ENCODE measurements around the gene TYRP1.
A peak's percentile ranks its signal among the peaks of the same experiment; 100 is the strongest.

Gene TYRP1

DNA sequence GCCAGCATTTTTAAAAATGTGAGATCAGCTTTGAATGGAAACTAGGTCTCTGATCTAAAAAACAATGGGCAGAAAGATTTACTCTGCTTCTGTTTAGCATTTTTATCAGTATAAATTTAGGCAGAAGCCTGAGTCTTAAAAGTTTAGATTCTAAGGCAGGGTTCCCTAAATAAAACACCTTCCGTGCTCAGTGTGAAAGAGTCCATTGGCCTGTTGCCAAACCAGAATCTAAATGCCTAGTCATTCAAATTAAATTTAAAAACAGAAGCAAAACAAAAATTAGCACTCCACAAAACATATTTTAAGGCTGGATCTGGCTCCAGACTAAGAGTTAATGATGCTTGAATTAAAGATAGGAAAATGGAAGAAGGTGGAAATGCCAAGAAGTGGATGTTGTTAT is 4.5 kb downstream of the TYRP1 start:
- DNase-seq (ENCODE audit: low spot score) = no peak

DNA sequence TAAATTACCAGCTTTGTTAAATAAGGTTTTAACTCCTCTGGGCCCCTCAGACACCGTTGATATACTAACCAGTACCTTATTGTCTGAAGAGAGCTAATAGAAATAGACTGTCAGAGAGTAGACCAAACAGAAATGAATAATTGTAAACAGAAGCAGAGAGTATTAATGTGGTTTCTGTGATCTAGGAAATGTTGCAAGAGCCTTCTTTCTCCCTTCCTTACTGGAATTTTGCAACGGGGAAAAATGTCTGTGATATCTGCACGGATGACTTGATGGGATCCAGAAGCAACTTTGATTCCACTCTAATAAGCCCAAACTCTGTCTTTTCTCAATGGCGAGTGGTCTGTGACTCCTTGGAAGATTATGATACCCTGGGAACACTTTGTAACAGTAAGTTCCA is 5.1 kb downstream of the TYRP1 start:
- DNase-seq (ENCODE audit: low spot score) = no peak

DNA sequence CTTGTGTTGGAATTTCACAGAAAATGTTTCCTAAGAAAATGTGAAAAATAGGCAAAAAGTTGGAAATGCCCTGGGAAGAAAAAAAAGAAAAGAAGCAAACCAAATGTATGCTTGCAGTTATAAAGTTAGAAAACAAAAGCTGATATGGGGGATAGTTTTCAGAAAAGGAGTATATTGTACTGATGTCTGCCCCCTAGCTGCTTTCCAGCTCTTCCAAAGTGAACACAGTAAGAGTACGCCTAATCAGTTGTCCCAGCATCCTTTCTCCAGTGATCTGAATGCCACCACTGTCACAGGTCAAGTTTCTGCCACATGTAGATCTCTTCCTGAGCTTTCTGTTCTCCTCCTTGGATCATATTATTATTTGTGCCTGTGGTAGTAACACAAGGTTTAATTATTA is 5.8 kb downstream of the TYRP1 start:
- DNase-seq (ENCODE audit: low spot score) = no peak

DNA sequence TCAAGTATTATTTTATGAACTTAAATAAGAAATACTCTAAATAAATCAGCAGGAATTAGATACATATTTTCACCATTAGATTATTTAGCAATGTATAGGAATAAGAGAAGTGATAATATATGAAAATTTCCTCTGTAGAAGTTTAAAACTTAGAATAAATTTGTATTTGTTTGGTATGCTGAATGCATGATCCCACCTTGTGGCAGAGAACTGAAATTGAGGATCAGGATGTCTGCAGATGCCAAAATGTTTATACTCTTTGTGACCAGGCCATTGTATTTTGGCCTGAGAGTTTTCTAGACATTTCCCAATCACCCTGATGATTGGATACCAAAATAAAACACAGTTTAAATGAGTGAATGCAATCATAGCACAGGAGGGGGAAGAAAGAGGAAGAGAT is 6.3 kb downstream of the TYRP1 start:
- no peak for DNase-seq (ENCODE audit: low spot score)

DNA sequence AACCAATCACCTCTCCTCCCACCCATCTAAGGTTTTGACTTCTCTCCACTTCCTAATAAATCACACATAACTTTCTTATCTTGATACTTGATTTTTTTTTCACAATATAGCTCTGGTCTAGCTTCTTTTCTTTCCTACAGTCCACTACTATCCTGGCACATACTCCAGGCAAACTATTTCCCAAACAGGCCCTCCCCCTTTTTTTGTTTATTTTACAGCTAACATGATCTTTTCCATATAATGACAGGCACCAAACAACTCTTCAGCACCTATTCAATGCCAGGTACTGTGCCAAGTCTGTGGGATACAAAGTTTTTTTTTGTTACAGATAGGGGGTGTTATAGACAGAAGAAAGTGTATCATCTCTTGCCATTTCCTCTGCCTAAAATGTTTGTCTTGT is 7.9 kb downstream of the TYRP1 start:
- no peak for DNase-seq (ENCODE audit: low spot score)

DNA sequence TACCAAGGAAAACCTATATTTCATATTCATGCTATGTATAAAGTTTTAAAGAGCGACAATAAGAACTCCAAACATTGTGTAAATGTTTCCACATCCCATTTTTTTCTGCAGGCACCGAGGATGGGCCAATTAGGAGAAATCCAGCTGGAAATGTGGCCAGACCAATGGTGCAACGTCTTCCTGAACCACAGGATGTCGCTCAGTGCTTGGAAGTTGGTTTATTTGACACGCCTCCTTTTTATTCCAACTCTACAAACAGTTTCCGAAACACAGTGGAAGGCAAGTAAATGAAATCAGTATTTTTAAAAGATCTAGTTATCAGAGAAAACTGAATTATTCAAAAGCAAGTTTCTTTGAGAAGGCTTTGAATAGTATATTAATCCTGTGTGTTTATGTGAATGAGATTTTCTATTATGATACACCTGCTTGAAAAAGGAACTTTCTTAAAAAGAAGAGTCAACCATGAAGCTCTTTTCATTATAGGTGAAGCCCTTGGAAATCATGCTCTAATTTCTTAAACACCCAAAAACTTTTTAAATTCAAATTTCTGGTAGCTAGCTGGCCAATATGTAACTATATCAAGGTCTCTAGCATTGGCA is 9.1 kb downstream of the TYRP1 start:
- DNase-seq (ENCODE audit: low spot score) = peak; percentile 59

DNA sequence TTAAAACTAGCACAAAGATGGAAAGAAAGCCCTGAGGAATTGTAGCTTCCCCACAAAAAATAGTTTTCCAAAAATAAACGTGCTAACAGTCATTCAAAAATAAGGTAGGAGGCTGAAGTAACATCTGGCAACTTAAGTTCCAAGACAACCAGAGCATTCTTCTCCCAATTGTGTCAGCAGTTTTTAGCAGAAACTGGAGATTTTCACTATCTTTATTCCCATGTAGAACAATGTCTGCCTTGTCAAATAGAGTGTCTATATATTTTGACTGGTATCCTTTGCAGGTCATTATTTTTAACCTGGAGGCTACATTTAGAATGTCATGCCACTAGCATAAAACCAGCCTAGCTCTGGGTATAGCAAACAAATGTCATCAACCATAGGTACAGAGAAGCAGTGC is 10.8 kb downstream of the TYRP1 start:
- no peak for DNase-seq (ENCODE audit: low spot score)

DNA sequence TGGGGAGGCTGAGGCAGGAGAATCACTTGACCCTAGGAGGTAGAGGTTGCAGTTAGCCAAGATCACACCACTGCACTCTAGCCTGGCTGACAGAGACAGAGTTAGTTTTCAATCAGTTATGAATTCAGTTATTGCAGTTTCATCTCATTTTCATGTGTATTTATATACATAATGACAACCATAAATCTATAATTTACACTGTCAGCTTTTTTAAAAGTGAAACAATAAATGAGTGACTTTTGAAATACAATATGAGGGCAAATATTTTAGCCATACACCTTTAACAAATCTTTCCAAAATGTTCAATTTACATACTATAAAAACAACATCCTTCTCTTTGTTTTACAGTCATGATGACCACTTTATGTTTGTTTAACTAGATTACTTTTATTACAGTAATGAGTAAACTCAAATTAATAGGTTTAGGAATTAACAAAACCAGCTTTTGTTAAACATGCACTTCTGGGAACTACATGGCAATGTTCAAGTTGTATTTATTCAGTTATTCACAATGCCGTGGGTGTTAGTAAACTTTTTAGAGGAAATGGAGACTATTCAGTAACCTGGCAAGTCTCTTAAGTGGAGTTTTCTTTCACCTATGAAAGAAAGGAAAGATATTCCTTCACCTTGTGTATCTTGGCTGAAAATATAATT is 12.7 kb downstream of the TYRP1 start:
- DNase-seq (ENCODE audit: low spot score) = no peak

DNA sequence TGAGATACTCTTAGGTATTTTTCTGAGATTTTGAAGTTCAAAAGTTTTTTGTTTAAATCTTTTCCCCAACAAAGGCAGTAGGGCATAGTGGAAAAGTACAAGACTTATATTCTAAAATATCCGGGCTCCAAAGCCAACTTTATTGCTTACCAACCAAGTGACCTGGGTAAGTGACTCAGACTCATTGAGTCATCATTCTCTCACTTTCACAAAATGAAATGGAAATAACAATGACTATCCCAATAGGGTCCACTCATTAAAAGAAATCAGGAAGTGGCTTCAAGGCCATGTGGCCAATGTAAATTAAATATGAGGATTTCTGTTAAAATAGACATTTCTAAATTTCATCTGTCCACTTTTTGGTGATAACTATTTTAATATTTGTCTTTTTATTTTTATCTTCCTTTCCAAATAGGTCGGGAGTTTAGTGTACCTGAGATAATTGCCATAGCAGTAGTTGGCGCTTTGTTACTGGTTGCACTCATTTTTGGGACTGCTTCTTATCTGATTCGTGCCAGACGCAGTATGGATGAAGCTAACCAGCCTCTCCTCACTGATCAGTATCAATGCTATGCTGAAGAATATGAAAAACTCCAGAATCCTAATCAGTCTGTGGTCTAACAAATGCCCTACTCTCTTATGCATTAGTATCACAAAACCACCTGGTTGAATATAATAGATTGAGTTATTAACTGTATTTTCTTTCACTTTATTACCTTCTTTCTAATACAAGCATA is 15.5 kb downstream of the TYRP1 start:
- no peak for DNase-seq (ENCODE audit: low spot score)

DNA sequence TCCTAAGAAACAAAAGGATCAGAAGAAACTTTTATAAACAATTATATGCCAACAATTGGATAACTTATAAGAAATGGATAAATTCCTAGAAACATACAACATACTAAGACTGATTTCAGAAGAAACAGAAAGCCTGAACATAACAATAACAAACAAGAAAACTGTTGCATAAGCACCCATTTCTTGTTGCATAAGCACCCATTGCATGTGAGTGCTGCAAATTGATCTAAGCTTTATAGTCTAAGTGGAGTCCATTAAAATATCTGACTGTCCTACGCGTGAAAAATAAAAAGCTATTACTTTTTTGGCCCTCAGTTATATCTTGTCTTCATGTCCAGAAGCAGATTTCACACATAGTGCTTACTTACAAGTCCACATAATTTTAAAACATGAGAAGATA is 19.3 kb downstream of the TYRP1 start:
- no peak for DNase-seq (ENCODE audit: low spot score)

DNA sequence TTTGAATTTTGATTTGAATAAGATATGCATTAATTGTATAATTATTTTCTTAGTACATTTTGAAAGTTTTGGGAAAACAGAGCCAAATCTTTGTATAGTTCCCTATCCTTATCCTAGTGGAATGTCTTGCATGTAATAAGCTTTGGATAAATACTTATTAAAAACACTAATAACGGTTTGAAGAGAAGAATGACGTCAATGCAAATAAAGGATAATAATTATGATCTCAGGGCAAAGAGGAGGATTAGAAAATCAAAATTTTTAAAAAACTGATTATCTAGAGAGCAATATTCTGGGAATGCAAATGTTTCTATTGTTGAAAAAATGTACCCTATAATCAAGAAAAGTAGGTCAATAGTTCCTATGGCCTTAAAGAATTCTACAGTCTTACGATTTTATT is 22.1 kb downstream of the TYRP1 start:
- DNase-seq (ENCODE audit: low spot score) = no peak

DNA sequence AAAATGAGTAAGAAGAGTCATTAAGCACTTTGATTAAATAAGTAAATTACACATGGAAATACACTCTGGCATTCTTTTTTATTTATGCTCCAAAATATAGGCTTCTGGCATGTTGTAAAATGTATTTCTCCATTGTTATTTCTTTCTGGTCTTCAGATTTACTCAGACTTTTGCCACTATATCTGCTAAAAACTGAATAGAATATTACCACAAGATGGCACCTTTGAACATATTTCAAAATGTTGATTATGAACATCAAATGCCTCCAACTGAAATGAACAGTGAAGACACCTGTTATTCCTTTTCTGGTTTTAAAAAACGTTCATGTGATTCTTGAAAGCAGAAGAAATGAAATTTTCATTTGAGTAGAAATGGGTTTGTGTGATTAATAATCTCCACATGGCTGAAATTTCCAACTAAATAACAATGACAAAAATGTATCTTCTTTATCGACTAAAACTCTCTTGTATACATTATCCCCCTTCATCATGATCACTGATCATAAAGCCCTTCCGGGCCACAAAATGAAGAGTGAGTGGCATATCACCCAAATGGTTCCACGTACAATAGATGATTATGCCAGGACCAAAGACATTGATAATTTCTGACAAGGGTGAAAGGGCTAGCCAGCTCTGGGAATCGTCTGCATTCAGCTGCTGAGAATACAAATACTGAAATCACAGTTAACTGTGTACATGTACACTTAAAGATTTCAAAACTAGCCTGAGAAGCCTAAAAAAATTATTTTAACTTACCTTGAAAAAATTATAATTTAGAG is 23.8 kb downstream of the TYRP1 start:
- DNase-seq (ENCODE audit: low spot score) = no peak

DNA sequence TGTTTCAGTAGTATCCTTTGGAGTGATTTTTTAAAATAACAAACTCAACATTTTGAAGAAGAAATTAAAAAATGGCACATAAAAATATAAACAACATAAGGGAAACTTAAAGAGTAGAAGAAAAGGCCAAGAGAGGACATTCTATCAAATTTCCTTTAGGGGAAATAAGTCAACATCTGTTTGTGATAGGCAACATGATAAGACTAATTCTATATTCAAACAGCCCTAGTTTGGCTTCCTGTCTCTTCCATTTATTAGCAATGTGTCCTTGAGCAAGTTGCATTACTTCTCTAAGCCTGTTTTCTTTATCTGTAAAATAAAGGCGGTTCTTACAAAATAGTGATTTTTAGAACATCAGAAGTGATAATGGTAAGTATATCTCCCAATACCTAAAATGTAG is 24.7 kb downstream of the TYRP1 start:
- no peak for DNase-seq (ENCODE audit: low spot score)

DNA sequence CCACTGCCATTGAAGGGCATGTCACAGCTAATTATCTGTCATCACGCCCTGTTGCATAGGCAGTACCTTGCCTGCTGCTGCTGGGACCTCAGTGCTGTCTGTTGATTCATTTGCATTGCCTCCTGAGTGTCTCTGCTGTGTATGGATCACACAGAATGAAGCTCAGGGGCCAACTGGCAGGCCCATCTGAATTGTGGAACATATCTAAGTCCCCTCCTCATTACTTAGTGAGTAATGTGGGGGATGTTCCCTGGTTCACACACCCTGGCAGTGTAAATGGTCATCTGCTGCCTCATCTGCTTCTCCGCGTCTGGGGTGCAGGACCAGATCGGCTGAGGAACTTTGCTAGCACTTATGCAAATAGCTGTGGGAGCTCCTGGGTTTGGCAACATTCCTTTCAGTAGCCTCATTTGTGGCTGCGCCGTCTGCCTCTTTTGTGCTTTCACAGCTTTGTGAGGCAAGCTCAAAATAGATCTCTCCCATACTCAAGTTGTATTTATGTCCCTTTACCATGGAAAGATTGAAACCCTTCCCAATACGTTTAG is 25.4 kb downstream of the TYRP1 start:
- no peak for DNase-seq (ENCODE audit: low spot score)

DNA sequence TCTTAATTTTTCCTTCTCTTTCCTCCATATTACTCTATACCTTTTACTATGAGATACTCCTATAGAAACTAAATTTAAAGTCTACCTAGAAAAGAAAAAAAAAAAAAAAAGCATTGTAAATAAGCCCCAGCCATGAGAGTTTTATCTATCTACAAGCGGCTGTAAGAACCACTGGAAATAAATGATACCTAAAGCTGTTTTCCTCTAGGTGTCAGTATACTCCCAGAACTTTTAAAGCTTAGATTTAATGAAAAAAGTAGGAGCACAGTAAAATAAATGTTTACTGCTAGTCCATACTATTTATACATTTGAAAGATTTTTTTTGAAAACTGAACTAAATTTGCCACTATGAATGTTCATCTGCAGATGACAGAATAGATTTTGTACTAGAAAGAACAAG is 26.2 kb downstream of the TYRP1 start:
- DNase-seq (ENCODE audit: low spot score) = no peak

DNA sequence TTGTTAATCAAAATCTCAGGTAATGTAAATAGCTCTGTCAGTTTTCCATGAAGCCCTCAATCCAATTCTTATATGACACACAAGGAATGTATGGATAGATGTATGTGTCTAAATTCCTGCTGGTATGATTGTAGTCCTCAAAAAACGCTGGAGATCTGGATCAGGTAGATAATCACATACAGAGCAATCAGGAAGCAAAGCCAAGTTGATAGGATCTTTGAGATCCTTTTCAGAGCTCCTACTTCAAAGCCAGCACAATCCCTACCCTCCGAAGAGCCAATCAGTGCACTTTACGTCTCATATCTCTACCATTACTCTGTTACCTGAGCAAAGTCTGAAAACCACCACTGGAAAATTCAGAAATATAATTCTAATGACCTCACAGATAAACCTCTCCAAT is 27.4 kb downstream of the TYRP1 start:
- DNase-seq (ENCODE audit: low spot score) = no peak

DNA sequence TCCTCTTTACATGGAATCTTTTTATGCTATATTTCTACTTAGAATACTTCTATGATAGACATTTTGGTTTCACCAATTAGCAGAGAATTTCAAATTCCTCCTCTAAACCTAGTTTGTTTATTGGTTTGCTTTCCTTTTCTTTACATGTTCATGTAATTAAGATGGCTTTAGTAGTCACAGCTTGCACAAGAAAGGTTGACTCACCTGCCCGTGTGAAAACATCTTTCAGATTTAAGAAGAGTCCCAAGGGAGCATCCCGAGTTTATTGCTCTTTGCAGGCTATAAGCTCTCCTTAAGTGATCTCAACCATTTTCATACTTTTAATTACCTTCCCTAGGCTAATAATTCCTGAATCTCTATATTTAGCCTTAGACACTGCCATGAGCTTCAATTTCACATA is 28.9 kb downstream of the TYRP1 start:
- no peak for DNase-seq (ENCODE audit: low spot score)

DNA sequence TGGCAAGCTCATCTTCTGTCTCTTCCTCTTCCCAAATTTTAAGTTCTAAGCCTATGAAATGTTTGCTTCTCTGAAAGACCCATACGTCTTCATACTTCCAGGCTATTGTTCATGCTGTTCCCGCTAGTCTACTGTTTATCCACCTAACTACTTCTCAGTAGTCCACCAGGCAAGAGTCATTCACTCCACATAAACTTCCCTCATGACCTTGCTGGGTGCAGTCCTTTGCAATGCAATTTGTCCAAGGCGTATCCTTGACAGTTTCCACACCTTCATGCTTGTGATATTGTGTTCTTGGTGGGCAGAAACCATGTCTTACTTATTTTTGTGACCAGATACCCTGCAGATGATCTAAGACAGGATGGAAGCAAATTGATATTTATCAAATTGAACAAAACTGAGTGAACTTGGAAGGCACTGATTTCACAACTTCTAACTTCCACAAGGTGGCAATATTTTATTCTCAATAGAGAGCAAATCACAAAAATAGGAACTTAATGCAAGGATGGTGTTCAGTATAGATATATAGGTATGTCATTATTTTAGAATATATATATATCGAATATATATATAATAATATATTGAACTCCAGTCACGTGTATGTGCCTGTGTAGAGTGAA is 30.3 kb downstream of the TYRP1 start:
- DNase-seq (ENCODE audit: low spot score) = no peak

DNA sequence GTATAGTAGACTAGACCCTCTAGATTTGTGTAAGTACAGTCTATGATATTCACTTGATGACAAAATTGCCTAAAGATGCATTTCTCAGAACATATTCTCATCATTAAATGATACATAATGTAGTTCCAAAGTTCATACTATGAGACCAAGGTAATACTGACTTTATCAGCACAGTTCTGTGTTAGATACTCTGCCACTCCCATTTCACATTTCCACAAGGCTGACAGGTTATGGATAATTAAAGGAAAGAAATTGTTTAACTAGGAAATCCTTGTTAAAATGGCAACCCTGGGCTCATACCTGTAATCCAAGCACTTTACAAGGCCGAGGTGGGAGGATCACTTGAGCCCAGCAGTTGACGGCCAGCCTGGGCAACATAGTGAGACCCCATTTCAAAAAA is 33.6 kb downstream of the TYRP1 start:
- no peak for DNase-seq (ENCODE audit: low spot score)

DNA sequence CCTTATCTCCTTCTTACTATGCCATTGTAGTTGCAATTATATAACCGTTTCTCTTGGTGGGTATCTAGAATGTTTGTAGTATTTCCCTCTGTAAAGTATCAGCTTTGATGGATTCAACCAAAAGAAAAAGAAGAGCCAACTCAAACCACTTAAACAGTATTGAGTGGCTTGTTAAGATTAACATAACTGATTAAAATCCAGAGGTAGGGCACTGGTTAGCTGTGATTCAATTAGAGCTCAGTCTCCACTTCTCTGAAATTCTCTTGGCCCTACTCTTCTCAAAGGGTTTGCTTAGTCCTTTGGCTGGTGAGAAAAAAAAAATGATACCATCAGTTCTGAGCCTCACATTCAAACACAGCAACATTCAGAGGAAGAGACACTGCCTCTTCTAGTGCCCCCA is 37.0 kb downstream of the TYRP1 start:
- DNase-seq (ENCODE audit: low spot score) = no peak

DNA sequence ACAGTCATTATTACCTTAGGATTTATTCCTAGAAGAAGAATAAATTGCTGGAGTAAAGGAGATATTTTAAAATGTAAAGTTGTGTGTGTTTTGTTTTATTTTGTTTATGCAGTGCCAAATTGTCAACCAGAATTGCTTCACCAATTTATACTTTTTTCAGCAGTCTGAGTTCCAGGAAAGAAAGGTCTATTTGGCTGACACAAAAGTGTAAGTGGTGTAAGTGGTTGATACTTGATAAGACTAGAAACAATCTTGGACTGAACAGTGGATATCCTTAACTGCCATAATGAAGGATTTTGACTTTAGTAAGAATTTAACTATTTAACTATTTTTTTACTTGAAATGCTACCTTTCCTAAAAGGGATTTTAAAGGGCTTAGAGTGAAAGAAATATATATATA is 37.7 kb downstream of the TYRP1 start:
- no peak for DNase-seq (ENCODE audit: low spot score)

DNA sequence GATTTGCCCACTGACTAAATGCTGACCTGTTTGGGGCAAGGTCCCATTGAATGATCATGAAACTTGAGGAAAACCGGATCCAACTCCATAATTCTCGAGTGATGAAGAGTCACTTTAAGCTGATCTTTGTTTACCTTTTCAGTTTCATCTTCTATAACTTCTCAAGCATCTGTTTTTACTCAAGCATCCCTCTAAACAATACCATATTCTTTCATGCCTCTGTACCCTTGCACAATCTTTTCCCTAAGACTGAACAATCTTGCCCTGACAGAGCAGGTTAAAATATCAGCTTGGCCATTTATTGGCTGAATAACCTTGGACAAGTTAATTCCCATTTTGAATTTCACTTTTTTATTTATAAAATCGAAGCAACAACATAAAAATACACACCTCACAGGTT is 39.8 kb downstream of the TYRP1 start:
- DNase-seq (ENCODE audit: low spot score) = no peak

Data from D341Med (cell line).